Epithelial cell of prostate (primary cell): Measurements from ENCODE around the gene PLSCR2.
"Not testable (repeated sequence)": the region's sequence is repeated elsewhere in the genome, so short reads cannot be mapped to it uniquely, and the experiment has no call there.

Experiments
- DNase-seq: peaks from one replicate; pipeline ENCODE4 v3.0.0-alpha.2; 2011; ENCODE audit warnings: low read depth, low spot score
- H3K27ac ChIP-seq: fragments of 450-650 bp; 2 replicates; pipeline ENCODE4 v1.5.1; 2017; ENCODE audit warnings: mild to moderate bottlenecking

PLSCR2 gene

DNA sequence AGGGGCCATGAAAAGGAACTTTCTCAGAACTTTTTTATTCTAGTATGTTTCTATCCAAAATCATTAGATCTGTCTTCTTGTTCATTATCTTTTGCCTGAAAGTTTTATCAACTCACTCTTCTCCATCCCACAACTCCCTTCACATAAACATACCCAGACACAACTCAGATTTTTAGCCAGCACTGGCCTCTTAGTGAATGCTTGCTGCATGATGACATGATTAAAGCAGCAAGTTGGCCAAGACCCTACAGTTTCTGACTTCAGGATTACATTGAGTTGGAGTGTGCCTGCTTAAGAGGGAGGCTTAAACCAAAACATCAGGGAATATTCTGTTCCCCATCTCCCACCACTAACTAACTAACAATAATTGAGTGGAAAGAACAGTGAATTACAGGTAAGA lies 38.1 kb downstream of the PLSCR2 start:
- no peak overlapping the region for H3K27ac ChIP-seq
- DNase-seq = no peak

DNA sequence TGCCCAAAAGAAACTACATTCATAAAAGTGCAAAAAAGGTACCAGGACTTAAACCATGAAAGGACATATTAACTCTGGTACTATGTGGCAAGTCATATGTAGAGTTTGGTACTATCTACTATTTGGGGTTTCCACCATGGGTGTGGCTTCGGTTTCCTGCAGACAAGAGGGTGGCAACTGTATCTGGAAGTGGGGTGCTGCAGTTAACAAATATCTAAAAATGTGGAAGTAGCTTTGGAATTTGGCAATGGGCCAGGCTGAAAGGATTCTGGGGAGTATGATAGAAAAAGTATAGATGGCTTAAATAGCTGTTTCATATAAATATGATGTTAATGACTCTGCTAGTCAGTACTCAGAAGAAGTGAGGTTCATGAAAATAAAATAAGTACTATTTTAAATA lies 44.0 kb downstream of the PLSCR2 start:
- no peak for DNase-seq
- no peak overlapping the region for H3K27ac ChIP-seq

DNA sequence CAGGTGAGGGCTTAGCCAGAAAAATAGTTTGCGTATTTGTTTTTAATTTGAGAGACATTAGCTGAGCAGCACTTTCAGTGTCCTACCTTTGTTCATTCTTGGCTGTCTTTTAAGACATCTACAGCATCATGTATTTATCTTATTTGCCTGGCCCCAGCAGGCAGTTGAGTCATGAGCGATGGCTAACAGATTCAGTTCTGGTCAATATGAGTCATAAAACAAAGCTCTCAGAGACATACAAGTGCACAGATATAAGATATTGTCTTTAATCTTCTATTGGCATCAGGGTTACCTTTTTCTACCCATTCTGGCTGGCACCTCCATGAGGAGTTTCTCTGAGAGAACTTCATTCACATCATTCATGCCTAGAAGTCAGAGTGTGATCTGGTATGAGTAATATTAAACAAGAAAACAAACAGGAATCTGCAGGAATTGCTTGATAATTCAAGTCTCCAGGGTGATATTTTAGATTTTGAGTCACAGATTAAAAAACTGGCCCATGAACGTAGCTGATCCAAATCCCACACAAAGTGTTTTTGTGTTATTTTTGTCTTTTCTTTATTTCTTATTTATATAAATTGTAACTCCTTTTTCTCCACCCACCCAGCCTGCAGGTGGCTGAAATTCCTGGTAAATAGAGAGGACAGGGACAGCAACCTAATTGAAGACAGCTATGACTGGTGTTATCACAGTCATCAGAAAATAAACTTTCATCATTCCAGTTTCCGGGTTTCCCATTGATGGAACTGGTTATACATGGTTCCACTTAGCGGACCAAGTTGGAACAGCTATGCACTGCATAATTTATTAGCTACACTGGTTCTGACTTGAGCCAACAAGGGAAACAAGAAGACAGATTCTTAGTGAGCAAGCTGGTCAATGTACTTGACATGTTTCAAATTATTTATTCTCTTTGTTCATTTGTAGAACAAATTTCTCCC lies 47.3 kb downstream of the PLSCR2 start:
- H3K27ac ChIP-seq = no peak overlapping the region
- DNase-seq = peak; percentile 62

DNA sequence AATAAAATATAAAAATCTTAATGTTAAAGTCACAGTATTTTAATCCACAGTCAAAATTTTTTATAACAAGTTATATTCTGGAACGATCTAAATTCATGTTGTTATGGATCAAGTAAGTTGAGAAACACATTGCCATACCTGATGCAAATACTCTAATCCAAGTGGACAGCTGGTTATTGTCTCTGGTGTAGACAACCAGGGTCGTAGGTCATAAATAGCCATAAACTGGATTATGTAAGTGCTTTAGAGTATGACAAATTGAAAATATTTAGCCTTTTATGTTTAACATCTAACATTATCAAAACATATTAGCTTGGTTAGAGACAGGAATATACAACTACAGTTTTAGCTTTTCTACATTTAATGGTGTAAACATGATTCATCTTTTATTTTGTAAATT lies 53.0 kb downstream of the PLSCR2 start:
- DNase-seq = no peak
- no peak overlapping the region for H3K27ac ChIP-seq

DNA sequence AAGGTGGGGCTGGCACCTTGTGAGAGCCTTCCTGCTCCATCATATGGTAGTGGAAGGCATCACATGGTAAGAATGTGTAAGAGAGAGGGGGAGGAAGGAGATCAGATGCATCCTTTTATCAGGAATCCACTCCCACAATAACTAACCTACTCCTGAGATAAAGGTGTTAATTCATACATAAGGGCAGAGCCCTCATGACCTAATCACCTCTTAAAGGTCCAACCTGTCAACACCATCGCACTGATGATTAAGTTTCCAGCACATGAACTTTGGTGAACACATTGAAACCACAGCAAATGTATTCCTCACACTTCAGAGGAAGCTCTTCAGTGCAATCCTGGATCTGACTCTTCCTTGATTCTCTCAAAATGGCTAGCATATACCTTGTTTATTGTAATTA lies 55.4 kb downstream of the PLSCR2 start:
- no peak for DNase-seq
- H3K27ac ChIP-seq = no peak overlapping the region

DNA sequence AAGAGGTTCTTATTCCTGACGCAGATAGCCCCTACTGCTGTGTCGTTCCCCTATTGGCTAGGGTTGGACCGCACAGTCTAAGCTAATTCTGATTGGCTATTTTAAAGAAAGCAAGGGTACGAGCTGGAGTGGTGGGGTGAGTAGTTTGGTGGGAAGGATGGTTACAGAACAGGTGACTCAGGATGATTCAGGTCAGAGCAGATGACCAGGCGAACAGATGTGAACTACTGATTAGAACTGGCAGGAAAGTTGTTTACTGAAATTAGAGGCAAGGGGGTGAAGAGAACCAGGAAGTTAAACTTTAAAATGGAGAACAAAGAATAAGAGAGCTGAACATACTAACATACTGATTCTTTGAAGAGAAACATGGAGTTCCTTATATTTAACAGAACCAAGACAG lies 56.6 kb downstream of the PLSCR2 start:
- DNase-seq, H3K27ac ChIP-seq: not testable (repeated sequence)

DNA sequence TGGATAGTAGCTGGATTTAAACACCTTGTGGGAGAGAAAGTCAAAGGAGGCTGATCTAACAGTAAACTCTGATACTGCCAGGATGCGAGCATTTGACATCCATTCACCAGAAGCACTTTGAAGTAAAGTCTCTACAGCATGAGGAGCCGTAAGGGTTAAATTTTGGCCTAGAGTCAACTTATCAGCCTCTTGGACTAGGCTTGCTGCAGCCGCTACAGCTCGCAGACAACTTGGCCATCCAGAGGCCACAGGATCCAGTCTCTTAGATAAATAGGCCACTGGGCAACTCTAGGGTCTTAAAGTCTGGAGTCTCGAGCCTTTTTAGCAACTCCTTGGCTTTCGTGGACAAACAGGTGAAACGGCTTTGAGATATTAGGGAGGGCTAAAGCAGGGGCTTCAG lies 61.4 kb downstream of the PLSCR2 start:
- no peak overlapping the region for H3K27ac ChIP-seq
- no peak for DNase-seq

DNA sequence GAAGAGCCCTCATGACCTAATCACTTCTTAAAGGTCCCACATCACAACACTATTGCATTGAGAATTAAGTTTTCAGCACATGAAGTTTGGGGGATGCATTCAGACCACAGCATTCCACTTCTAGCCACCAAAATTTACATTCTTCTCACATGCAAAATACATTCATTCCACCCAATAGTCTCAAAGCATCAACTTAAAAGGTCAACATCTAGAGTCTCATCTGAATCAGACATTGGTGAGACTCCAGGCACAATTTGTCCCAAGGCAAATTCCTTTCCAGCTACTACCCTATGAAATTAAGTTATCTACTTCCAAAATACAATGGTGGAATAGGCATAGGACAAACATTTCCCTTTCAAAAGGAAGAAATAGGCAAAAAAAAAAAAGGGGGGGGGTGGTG lies 64.9 kb downstream of the PLSCR2 start:
- DNase-seq = no peak
- H3K27ac ChIP-seq = no peak overlapping the region

DNA sequence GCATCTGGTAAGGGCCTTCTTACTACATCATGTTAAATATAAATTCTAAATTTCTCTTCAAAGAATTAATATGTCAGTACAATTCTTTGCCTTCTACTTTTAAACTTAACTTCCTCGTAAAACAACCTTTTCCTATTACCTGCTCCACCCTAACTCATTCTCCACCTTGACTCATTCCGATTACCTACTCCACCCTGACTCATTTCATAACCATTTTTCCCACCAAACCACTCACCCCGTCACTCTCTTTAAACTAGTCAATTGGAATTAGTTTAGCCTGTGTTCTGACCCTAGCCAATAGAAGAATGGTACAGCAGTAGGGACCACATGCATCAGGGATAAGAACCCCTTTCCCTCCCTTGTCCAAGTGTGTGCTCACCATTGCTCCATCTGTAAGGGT lies 65.6 kb downstream of the PLSCR2 start:
- DNase-seq = peak; percentile 27
- H3K27ac ChIP-seq = no peak overlapping the region

DNA sequence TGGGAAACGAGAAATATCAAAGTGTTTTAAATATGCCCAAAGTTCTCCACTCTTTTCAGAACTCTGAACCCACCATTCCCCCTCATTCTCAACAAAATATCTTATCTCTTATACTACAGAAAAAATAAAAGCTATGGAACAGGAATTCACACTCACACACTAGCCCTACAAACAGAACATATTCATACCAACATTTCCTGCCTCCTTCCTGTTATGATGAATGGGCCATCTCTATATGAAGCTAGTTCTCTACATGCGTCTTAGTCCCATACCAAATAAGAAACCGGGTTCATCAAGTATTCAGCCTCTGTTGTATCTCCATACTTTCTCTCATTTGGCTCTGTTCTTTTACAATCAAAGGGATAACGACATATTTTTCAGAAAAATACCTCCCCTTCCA lies 72.6 kb downstream of the PLSCR2 start:
- H3K27ac ChIP-seq = no peak overlapping the region
- no peak for DNase-seq

DNA sequence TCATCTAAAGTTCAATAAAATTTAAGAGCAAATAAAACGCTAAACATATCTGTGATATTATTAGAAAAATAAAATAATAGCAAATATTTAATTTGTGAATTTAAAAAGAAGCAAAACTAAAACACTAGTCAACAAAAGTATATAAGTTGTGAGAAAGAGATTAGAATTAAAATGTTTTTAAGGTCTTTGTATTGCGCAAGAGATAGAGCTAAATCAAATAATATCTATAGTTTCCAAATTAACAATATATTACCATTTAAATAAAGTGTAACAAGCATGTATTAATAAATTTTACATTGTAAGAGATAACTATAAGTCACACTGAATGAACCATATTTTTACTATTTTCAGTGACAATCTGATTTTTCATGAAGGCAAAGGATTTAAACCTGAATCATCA lies 74.2 kb downstream of the PLSCR2 start:
- H3K27ac ChIP-seq = no peak overlapping the region
- DNase-seq = no peak

DNA sequence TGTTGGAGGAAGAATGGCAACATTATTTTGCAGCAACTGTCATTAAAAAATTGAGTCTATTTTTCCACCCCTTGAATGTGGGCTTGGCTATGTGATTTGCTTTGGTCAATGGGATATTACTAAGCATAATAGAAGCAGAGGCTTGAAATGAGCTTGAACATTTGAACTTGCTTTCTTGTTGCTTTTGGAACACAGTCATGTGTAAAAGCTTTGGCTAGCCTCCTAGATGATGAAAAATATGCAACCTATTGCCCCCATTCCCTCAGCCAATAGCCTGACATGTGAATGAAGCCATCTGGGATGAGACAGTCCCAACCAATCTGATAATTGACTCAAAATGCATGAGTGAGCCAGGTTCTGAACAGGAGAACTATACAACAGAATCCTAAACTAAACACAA lies 78.4 kb downstream of the PLSCR2 start:
- no peak overlapping the region for H3K27ac ChIP-seq
- DNase-seq = no peak

DNA sequence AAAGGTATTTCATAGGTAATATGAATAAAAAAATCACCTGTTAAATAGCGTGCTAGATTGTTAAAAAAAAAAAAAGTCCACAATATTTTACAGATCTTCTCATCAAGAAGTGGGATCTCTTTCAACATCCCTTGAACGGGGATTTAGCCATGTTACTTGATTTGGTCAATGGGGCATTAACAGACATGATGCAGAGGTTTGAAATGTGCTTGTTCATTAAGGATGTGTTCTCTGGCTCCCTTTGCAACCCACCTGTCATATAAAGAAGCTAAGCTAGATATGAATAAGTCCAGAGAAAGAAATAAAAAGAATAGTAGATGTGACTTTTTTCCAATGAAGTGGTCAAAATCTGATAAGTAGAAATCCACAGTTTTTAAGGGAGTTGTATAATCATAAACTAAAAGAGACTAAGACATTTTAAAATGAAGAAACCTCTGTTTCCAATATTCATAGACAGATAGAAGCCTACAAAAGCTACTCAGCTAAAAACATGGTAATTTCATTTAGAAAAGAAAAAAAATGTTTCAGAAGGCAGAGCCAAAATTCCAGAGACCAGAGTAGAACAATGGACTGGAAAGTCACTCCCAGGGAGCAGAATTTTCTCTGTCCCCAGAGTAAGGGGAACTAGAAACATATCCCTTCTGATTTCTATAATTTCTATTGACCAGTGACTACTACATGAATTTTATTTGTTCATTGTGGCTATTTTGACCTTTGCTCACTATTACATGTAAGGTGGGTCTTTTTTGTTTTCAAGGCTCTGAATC lies 79.2 kb downstream of the PLSCR2 start:
- no peak overlapping the region for H3K27ac ChIP-seq
- no peak for DNase-seq

DNA sequence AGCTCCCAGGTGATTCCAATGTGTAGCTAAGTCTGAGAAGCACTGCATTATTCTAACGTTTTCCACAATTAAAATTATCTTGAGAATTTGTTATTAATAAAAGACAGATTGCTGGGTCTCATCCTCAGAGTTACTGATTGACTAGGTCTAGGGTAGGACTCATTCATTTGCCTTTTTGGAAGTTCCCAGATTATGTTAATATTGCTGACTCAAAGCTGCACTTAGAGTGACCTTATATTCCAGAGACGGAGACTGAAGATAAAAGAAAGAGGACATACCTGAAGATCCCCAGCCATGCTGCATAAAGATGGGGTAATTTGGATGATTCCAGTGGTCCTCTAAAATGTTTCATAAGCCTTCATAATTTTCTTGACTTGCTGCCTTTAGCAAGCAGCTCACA lies 81.8 kb downstream of the PLSCR2 start:
- no peak overlapping the region for H3K27ac ChIP-seq
- DNase-seq = no peak

DNA sequence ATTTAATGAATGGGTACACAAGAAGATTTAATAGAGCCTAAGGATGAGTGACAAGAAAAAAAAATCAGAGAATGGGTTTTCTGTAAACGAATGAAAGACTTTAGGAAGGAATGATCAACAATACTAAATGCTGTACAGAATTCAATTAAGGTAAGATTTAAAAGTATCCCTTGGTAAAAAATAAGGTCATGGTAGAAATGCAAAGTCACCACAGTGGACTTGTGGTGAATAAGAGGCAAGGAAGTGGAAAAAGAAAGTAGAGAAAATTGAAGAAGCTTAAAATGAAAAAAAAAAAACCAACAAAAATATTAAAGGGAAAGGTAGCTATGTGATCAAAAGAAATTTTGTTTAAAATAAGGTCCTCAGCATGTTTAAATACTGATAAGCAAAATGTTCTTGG lies 82.4 kb downstream of the PLSCR2 start:
- no peak for DNase-seq
- no peak overlapping the region for H3K27ac ChIP-seq

DNA sequence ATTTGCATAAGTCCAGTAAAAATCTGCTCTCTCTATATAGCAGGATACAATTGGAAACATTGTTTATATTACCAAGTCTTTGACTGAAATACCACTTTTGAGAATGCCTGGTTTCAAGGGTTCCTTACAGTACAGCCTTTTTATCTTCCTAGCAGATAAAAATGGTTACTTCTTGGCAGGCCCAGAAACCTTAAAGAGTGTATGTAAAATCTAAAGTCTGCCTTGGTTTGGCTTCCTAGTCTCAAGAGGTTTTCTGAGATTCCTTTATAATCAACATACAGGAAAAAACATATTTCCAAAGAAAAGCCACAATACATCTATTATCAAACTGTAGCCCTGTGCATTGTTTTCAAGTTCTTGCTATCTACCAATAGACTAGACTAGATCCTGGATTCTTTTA lies 84.6 kb downstream of the PLSCR2 start:
- no peak overlapping the region for H3K27ac ChIP-seq
- no peak for DNase-seq
